K562 (cell line): ENCODE data around the gene RSPH1.

Experiments
- BACH1 ChIP-seq: fragments of 200-800 bp; sonication (Bioruptor generic); IDR thresholded peaks from 2 replicates; pipeline ENCODE4 v1.6.1; 2016; ENCODE audit warnings: missing genetic modification characterization, missing compliant biosample characterization
- CHD1 ChIP-seq: fragments of 200-600 bp; sonication (generic); IDR thresholded peaks from one replicate; pipeline ENCODE4 v1.6.1; 2012; ENCODE audit warnings: mild to moderate bottlenecking, moderate library complexity, low read length, inconsistent platforms
- CHD2 ChIP-seq: IDR thresholded peaks from 2 replicates; pipeline ENCODE4 v1.6.1; 2011; ENCODE audit warnings: low read depth, low read length
- FOS ChIP-seq: IDR thresholded peaks from 3 replicates; pipeline ENCODE4 v1.6.1; 2011; ENCODE audit not compliant: insufficient read length; ENCODE audit errors: extremely low read depth
- GATA2 ChIP-seq: sonication (generic); formaldehyde crosslinking; IDR thresholded peaks from 2 replicates; pipeline ENCODE4 v1.4.0; 2020; ENCODE audit warnings: mild to moderate bottlenecking, missing genetic modification reagents
- NCOA1 ChIP-seq: fragments of 450-650 bp; IDR thresholded peaks from 2 replicates; pipeline ENCODE4 v1.6.1; 2016; ENCODE audit warnings: low read depth
- PML ChIP-seq: IDR thresholded peaks from 2 replicates; pipeline ENCODE4 v1.6.1; 2012; ENCODE audit warnings: low read length, inconsistent platforms
- SOX6 ChIP-seq: fragments of 450-650 bp; IDR thresholded peaks from 2 replicates; pipeline ENCODE4 v1.6.1; 2014; ENCODE audit warnings: mild to moderate bottlenecking
- ZC3H11A ChIP-seq: IDR thresholded peaks from 2 replicates; pipeline ENCODE4 v1.6.1; 2012; ENCODE audit warnings: low read depth, low read length, improper control_type of control experiment
- ZNF24 ChIP-seq: fragments of 450-650 bp; IDR thresholded peaks from 2 replicates; pipeline ENCODE4 v1.6.1; 2016
- TF ChIP-seq, protein P1 (sequence below): fragments of 250-450 bp; sonication (Bioruptor Pico); IDR thresholded peaks from 2 replicates; pipeline ENCODE4 v1.8.0; 2021; ENCODE audit warnings: borderline replicate concordance, mild to moderate bottlenecking, moderate library complexity; ENCODE audit not compliant: poor library complexity, severe bottlenecking

DNA sequence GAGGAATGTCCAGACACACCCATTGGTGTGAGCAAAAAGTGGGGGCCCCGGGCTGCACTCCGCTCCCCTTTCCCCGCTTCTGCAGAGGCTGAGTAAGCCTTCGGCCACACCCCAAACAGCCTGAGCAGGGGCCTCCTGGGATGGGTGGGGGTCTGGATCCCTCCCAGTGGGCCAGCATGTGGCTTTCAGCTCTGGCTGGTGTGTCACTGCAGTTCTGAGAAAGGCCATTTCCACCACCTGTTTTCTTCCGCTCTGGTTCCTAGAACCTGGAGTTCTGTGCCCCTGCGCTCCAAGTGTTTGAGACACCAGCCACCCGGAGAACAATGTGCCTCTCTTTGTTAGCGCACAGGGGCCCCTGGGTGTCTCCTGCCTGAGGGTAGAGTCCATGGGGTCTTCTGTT is 48.5 kb upstream of the RSPH1 start:
- no peak for TF ChIP-seq FOS
- no peak for TF ChIP-seq ZNF24
- TF ChIP-seq PML: no peak
- TF ChIP-seq ZC3H11A: no peak
- TF ChIP-seq NCOA1: no peak
- TF ChIP-seq, protein P1, sequence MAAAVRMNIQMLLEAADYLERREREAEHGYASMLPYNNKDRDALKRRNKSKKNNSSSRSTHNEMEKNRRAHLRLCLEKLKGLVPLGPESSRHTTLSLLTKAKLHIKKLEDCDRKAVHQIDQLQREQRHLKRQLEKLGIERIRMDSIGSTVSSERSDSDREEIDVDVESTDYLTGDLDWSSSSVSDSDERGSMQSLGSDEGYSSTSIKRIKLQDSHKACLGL: no peak
- no peak for TF ChIP-seq BACH1 (tag)
- TF ChIP-seq GATA2 (CRISPR knock-in tag): no peak
- TF ChIP-seq CHD2: no peak
- no peak for TF ChIP-seq CHD1
- no peak; the same call in 1 of the 2 replicates for TF ChIP-seq SOX6
